ENCODE results near the gene FEM1B. TPM values are rescaled to one million over a fixed set of nuclear protein-coding genes. Genes with fewer than 3 reads are reported as not detected.

Gene FEM1B
- total RNA-seq, 1 donor from 2014 or later: 51.7 TPM

DNA sequence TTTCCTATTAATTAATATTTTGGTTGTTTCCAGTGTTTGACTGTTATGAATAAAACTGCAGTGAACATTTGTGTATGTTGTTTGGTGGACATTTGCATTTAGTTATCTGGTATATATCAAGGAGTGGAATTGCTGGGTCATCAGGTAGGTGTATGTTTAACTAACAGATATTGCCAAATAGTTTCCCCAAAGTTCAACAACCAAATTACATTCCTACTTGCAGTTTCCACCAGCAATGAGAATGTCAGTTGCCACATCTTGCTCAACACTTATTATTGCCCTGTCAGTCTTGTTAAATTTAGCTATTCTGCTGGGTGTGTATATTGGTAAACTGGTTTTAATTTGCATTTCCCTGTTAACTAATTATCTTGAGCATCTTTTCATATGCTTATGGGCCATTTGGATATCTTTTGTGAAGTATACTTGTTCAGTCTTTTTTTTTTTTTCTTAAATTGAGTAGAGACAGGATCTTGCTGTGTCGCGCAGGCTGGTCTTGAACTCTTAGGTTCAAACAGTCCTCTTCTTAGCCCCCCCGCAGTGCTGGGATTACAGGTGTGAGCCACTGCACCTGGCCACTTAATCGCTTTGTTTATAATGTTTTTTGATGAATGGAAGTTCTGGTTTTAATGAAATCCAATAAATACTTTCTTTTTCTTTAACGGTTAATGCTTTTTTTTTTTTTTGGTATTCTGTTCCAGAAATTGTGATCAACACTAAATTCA lies 7.9 kb downstream of the FEM1B start:
- no peak for DNase-seq (ENCODE audit: low spot score)

DNA sequence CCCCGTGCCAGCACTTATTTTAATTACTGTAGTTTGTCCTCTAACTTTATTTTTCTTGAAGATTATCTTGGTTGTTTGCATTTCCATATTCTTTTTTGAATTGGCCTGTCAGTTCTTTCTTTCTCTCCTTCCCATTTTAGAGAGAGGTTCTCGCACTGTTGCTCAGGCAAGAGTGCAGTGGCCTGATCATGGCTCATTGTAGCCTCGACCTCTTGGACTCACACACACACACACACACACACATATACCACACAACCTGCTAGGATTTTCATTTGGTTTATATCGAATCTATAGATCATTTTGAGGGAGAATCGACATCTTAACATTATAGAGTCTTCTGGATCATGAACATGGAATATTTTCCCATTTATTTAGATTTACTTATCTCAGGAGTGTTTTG lies 8.7 kb downstream of the FEM1B start:
- DNase-seq (ENCODE audit: low spot score): no peak

DNA sequence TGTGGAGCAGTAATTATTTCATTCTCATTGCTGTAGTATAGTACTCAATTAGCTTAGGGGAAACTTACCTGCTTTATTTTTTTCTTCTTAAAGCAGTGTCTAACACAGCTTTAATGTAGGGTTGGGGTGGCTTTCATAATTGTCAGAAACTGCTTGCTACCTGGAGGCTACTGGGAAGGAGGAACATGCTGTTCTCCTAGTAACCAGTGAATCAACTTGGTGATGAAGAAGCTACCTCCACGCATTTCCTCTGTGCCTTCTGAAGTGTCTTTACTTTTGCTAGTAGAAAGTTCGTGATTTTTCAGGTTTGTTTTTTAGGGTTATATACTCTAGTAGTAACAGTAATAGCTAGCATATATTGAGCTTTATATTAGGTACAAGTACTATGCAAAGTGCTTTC lies 11.5 kb downstream of the FEM1B start:
- DNase-seq (ENCODE audit: low spot score): no peak

DNA sequence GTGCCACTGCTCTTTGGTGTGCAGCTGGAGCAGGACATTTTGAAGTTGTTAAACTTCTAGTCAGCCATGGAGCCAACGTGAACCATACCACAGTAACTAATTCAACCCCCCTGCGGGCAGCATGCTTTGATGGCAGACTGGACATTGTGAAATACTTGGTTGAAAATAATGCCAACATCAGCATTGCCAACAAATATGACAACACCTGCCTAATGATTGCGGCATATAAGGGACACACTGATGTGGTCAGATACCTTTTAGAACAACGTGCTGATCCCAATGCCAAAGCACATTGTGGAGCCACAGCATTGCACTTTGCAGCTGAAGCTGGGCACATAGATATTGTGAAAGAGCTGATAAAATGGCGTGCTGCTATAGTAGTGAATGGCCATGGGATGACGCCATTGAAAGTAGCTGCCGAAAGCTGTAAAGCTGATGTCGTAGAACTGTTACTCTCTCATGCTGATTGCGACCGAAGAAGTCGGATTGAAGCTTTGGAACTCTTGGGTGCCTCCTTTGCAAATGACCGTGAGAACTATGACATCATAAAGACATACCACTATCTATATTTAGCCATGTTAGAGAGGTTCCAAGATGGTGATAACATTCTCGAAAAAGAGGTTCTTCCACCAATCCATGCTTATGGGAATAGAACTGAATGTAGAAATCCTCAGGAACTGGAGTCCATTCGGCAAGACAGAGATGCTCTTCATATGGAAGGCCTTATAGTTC lies 12.2 kb downstream of the FEM1B start:
- no peak for DNase-seq (ENCODE audit: low spot score)

DNA sequence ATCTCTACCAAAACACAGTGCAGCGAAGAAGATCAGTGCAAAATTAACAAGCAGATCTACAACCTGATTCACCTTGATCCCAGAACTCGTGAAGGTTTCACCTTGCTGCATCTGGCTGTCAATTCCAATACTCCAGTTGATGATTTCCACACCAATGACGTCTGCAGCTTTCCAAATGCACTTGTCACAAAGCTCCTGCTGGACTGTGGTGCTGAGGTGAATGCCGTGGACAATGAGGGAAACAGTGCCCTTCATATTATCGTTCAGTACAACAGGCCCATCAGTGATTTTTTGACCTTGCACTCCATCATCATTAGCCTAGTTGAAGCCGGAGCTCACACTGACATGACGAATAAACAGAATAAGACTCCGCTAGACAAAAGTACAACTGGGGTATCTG lies 13.2 kb downstream of the FEM1B start:
- no peak for DNase-seq (ENCODE audit: low spot score)

DNA sequence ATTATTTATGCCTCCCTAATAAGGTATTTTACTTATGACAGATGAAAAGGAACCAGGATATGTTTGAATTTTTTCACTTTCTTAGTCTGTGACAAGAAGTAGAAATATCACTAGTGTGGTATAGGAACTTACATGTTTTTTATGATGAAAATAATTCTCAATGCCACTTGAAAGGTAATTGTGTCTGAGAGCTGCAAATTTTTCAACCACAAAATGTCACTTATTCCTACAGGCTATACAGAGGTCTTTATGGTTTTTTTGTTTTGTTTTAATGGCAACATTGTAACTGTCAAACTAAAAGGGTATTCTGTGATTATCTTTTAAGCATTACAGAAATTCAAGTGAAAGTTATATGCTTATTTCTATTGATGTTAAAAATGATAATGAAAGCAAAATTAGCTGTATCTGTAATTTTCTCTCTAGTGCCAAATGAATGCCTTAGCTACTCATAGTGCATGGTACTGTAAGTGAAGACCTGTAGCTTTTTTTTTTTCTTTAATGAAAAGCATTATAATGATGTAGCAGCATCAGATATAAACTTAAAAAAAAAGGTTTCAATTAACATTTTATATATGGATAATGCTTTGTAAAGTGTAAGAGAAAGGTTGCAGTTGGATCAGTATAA lies 14.7 kb downstream of the FEM1B start:
- DNase-seq (ENCODE audit: low spot score): no peak

DNA sequence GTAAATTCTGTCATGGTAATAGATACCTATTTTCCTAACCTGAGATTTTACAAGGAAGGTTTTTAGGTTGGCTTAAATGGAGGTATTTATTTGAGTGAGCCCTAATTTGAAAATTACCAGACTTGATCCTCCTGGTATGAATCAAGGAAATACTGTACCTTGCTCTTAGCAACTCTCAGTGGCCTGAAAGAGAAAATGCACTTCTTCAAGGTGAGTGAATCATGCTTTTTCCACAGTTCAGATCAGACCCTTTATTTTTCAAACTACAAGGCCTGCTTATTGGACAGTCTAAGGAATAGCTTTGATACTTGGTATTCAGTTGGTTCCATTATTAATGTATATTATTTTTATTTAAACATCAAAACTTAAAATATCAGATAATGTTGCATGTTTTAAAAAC lies 15.4 kb downstream of the FEM1B start:
- no peak for DNase-seq (ENCODE audit: low spot score)

DNA sequence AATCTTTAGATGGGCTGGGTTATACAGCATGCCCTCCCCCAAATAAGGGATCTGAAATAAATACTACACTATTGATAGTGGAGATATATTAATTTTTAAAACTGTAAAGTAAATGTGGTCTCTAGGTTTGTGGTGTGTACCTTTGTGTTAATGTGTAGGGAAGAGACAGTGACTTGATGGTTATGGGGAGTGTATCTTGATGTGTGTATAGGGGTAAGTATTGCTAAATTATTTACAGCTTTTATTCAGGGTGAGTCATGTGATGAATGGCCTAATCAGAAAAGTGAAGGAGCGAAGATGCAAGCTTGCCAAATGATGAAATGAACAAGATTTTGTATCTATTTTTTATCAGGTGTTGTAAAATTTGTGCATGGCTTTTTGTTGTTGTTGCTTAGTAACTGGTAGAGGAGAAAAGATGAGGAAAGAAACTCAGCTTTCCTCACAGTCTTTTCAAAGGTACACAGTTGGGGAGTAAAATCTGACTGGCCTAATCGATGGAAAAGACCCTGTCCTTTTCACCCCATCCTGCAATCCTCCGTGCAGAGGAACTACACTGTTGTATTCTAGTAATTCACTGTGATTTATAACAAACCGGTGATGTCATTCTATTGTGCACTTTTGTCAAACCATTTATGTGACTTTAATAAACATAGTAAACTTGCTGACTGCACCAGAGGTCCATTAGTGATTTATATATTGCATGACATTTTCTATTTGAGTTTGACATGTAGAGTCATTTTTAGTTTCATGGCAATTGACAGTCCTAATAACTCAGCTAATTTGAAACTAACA lies 17.7 kb downstream of the FEM1B start:
- no peak for DNase-seq (ENCODE audit: low spot score)

DNA sequence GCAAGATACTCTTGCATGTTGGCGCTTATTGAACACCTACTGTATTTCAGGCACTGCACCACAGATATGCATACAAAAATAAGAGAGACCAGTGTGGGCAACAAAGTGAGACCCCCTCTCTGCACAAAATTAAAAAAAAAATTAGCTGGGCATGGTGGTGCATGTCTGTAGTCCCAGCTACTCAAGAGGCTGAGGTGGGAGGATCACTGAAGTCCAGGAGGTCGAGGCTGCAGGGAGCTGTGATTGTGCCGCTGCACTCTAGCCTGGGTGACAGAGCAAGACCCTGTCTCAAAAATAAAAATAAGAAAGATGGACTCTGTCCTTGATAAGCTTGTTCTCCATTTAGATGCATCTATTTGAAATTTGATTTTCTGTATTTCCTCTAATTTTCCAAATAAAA lies 20.8 kb downstream of the FEM1B start:
- DNase-seq (ENCODE audit: low spot score): peak; percentile 7

DNA sequence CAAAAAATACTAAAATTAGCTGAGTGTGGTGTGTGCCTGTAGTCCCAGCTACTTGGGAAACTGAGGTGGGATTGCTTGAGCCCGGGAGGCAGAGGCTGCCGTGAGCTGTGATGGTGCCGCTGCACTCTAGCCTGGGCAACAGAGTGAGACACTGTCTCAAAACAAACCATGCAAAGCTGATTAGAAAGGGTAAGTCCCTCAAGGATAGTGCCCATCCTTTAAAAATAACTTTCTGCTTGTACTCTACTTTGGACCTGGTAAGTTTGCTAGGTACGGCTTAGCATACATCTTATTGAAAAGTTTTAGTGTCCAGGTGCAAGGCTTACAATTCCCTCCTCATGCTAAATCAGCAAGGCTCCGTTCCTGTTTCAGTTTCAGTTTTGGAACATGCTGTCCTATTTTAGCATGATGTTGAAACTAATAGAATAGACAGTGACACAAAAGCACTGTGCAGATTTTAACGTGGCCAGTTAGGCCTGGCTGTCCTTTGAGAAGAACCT lies 21.4 kb downstream of the FEM1B start:
- peak; percentile 10 for DNase-seq (ENCODE audit: low spot score)

DNA sequence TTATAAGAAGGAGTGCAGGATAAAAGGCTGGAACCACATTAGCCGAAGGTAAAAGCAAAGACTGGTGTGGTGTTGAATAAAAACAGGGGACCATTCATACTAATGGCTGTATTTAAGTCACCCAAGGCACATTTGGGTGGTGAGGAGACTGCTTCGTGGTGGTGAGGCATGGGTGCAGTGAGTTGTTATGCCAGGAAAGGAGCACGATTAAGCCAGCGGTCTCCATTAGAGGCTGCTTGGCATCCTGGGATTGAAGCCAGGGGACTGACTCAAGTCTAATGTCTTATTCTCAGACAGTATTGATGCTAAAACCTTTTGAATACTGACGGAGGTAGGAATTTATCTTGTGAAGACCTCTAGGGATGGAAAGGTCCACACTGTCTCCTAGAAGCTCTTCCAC lies 21.9 kb downstream of the FEM1B start:
- peak; percentile 3 for DNase-seq (ENCODE audit: low spot score)

DNA sequence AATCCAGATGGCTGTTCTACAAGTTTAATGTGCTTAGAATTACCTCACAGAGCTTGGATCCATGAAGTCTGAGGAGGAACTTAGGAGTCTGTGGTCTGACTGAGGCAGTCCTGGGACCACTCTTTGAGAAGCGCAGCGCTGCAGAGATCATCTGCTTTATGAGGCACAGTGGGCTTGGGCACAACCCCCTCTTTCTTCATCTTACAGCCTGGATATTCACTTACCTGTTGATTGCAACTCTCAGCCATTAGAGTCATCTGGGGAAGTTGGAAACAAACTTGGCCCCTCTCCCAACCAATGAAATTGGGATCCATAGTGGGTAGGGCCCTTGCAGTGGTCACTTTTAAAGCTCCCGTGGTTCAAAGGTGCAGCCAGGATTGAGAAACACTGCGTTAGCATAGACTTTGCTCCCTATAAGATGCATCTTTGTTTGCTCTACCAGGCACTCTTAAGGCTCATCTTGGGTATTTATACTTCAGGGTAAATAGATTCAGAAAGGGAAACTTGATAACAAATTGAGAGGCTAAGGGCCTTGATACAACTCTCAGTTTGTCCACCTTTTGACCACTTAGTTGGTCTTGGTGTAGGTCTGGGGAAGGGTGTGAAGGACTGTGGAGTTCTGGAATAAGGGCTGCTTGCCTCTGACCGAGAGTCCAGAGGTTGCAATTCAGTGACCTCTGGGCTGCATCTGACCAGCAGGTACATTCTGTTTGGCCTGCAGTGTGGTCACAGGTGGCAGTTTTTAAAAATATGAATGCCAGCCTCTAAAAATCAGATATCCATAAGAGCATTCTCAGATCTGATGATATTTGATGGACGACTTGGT lies 22.8 kb downstream of the FEM1B start:
- DNase-seq (ENCODE audit: low spot score): peak; percentile 23

DNA sequence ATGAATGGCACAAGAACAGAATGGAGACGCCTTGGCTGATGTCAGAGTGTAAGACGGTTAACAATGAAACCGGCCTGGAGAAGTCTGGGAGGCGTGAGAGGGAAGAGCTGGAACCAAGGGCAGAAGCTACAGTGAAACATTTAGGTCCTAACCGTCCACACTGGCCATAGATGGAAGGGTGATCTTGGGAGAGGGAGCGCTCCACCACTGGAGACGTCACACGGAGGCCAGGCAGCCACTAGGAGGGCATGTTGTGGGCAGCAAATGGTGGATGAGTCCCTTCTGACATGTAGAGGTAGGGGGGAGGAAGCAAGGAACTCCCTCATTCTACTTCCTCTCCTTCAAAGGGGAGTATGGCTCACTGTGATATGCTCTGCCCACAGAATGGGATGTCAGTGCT lies 23.8 kb downstream of the FEM1B start:
- DNase-seq (ENCODE audit: low spot score): peak; percentile 4

DNA sequence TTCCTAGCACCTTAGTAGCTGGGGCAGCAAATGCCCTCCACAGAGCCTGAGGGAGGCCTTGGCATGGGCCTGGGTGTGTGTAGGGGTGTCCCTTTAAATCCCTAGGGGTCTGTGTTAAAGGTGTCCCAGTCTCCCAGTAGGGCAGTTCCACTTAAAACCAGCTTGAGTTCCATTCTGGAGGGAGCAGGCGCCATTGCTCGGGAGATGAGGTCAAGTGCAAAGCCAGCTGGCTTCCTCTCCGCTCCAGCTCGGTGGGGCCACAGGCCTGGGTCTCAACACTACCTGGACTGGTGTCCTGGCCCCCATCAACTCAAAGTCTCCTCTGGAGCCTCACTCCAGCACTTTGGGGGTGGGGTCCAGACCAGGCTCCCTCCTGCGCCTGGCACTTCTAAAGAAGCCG lies 25.2 kb downstream of the FEM1B start:
- peak; percentile 6 for DNase-seq (ENCODE audit: low spot score)

DNA sequence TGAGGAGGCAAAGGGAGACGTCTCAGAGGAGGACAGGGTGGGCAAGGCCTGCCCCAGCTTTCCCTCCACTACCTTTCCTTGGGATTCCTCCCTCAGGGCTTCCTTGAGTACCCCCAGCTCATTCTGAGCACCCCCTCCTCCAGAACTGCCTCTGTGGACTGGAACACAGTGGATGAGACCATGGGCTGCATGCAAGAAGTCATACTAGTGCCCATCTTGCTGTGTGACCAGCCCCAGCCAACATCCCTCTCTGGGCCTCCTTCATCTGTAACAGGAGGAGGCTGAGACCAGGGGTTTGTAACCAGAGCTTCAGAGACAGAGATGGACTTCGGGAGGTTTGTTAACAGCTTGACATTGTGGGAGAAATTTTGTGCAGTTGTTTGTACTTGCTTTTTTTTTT lies 25.6 kb downstream of the FEM1B start:
- peak; percentile 2 for DNase-seq (ENCODE audit: low spot score)

DNA sequence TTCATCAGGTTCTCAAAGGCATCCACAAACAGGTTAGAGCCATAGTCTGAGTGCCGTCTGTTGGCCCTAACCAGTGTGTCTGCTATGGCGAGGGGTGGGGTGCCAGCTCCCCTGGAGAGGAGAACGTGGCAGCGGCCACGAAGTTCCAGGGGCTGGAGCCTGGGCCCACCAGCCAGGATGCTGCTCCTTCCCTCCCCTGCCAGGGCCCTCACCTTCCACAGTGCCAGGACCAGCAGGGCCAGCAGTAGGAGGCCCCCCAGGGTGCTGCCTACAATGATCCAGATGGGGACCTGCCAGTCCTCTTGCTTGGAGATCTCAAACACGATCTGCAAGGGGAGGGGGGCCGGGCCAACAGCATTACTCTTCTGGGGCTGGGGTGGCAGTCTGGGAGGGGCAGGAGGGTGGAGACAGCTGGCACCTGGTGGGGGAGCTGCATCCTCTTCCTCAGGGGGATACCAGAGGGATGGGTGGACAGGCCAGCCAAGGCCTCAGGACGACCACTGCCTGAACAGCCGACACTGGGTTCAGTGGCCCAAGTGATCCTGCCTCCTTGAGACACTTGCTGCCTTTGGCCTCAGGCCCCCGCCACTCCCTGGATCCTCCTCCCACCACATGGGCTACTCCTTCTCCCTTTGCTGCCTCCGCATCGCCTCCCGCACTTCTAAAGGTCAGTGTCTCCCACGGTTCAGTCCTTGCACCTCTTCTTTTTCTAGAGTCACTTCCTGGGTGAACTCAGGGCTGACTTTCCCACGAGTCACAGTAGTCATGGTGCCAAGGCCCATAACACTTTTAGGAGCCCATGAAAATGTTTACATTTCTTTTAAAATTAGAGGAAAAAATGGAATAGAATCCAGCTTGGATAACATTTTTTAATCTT lies 26.3 kb downstream of the FEM1B start:
- DNase-seq (ENCODE audit: low spot score): peak; percentile 8

DNA sequence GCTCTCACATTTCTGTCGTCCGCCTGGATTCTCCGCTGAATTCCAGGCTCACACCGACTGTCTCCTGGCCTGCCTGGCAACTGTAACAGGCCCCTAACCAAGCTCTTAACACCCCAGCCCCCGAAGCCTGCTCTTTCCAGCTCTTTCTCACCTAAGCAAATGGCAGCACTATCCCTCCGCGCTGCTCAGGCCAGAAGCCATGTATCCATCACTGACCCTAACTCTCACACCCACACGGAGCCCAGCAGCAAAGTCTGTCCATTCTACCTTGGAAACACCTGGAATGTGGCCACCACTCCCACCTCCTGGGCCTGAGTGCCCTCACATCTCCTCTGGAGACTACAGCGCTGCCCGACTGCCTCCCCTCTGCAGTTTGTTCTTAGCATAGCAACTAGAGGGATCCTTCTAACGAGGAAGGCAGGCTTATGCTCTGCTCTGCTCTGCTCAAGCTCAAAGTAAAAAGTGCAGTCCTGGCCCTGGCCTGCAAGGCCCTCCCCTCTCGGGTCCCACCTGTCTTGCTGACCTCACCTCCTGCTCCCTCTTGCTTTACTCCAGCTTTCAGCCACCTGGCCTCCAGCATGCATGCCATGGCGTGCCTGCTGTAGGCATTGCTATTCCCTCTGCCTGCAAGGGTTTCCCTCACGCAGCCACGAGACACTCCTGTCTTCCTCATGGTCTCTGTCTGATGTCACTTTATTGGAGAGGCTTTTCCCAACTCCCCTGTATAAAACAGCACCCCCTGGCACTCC lies 27.2 kb downstream of the FEM1B start:
- DNase-seq (ENCODE audit: low spot score): peak; percentile 6

DNA sequence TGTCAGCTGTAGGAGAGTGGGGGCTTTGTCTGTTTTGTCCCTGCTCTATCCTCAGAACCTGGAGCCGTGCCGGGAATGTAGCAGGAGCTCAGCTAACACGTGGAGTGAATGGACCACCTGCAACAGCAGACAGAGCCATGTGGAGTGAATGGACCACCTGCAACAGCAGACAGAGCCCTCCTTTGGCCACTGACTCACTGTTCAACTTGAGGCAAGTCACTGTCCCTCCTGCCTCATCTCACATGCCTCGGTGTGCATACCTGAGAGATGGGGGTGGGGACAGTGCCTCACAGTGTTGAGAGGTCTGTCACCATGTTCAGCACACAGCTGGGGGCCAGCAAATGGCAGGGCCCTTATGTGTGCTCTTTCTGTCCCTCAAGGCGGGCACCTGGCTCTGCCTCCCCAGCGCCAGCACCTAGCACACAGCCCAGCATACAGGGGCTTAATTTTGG lies 27.9 kb downstream of the FEM1B start:
- DNase-seq (ENCODE audit: low spot score): peak; percentile 8

Data from mucosa of gallbladder (tissue), 1 donor.